IPS-18a (cell line): ENCODE results near the gene PXN.

Experiments
- H3K27ac ChIP-seq: one replicate; pipeline ENCODE4 v1.5.1; 2013; ENCODE audit warnings: low read length
- H3K27me3 ChIP-seq: one replicate; pipeline ENCODE4 v1.6.1; 2013; ENCODE audit warnings: mild to moderate bottlenecking, low read length; ENCODE audit not compliant: control insufficient read depth, insufficient read depth
- H3K36me3 ChIP-seq: one replicate; pipeline ENCODE4 v1.6.1; 2013; ENCODE audit warnings: low read depth, low read length; ENCODE audit not compliant: control insufficient read depth
- H3K4me1 ChIP-seq: one replicate; pipeline ENCODE4 v1.6.1; 2013; ENCODE audit warnings: low read depth, low read length; ENCODE audit not compliant: control insufficient read depth
- H3K4me3 ChIP-seq: one replicate; pipeline ENCODE4 v1.5.1; 2013; ENCODE audit warnings: low read length
- H3K9ac ChIP-seq: one replicate; pipeline ENCODE4 v1.6.1; 2013; ENCODE audit warnings: mild to moderate bottlenecking, low read length, moderate library complexity
- H3K9me3 ChIP-seq: one replicate; pipeline ENCODE4 v1.6.1; 2013; ENCODE audit warnings: low read depth, low read length; ENCODE audit not compliant: control insufficient read depth

PXN gene

GRCh38 chr12:120278137-120279069 is 12.9 kb upstream of the PXN start:
- no peak overlapping the region for H3K9ac ChIP-seq
- no peaks in the 10 kb centered on the region for H3K27me3 ChIP-seq
- H3K27ac ChIP-seq = no peak overlapping the region
- no peak overlapping the region for H3K4me3 ChIP-seq
- no peaks in the 10 kb centered on the region for H3K36me3 ChIP-seq
- H3K4me1 ChIP-seq = no peaks in the 10 kb centered on the region
- no peaks in the 10 kb centered on the region for H3K9me3 ChIP-seq

- Histone ChIP-seq H3K4me1 (no peaks in the 10 kb centered on the region), H3K9me3 (no peaks in the 10 kb centered on the region), H3K36me3 (no peaks in the 10 kb centered on the region), H3K27me3 (no peaks in the 10 kb centered on the region), H3K9ac (no peak overlapping the region), H3K27ac (no peak overlapping the region), H3K4me3 (no peak overlapping the region)
Observed at GRCh38 chr12:120276734-120277133, 11.2 kb upstream of the PXN start.

- H3K27me3 ChIP-seq = no peaks in the 10 kb centered on the region
- no peak overlapping the region for H3K4me3 ChIP-seq
- no peak overlapping the region for H3K27ac ChIP-seq
- H3K9ac ChIP-seq = no peak overlapping the region
- peaks cover 22% of the 10 kb centered on the region for H3K4me1 ChIP-seq
- no peaks in the 10 kb centered on the region for H3K36me3 ChIP-seq
- no peaks in the 10 kb centered on the region for H3K9me3 ChIP-seq
Observed at GRCh38 chr12:120267736-120268135, 2.2 kb upstream of the PXN start.

GRCh38 chr12:120266180-120266870 is 795 bp upstream of the PXN start:
- Histone ChIP-seq H3K9ac (no peak overlapping the region), H3K27ac (no peak overlapping the region), H3K4me1 (peaks cover 22% of the 10 kb centered on the region), H3K27me3 (no peaks in the 10 kb centered on the region), H3K9me3 (no peaks in the 10 kb centered on the region), H3K4me3 (peak overlapping the region; percentile 39), H3K36me3 (no peaks in the 10 kb centered on the region)

GRCh38 chr12:120264904-120265472 is 542 bp downstream of the PXN start:
- no peaks in the 10 kb centered on the region for H3K36me3 ChIP-seq
- H3K4me3 ChIP-seq = peak overlapping the region; percentile 72
- H3K27me3 ChIP-seq = no peaks in the 10 kb centered on the region
- H3K9ac ChIP-seq = peak overlapping the region; percentile 72
- H3K4me1 ChIP-seq = peaks cover 22% of the 10 kb centered on the region
- H3K27ac ChIP-seq = no peak overlapping the region
- no peaks in the 10 kb centered on the region for H3K9me3 ChIP-seq

- Histone ChIP-seq H3K9me3 (no peaks in the 10 kb centered on the region), H3K27ac (no peak overlapping the region), H3K4me1 (peaks cover 22% of the 10 kb centered on the region), H3K36me3 (no peaks in the 10 kb centered on the region), H3K9ac (peak overlapping the region; percentile 72), H3K27me3 (no peaks in the 10 kb centered on the region), H3K4me3 (peak overlapping the region; percentile 72)
Observed at GRCh38 chr12:120264086-120264903, 1.2 kb downstream of the PXN start.

- no peak overlapping the region for H3K9ac ChIP-seq
- no peaks in the 10 kb centered on the region for H3K27me3 ChIP-seq
- H3K4me1 ChIP-seq = peaks cover 22% of the 10 kb centered on the region
- no peaks in the 10 kb centered on the region for H3K36me3 ChIP-seq
- H3K4me3 ChIP-seq = peak overlapping the region; percentile 72
- no peaks in the 10 kb centered on the region for H3K9me3 ChIP-seq
- H3K27ac ChIP-seq = no peak overlapping the region
Observed at GRCh38 chr12:120263748-120264085, 1.8 kb downstream of the PXN start.

GRCh38 chr12:120262852-120263747 is 2.4 kb downstream of the PXN start:
- no peak overlapping the region for H3K27ac ChIP-seq
- no peaks in the 10 kb centered on the region for H3K36me3 ChIP-seq
- H3K4me1 ChIP-seq = peaks cover 22% of the 10 kb centered on the region
- H3K27me3 ChIP-seq = no peaks in the 10 kb centered on the region
- no peak overlapping the region for H3K9ac ChIP-seq
- H3K4me3 ChIP-seq = no peak overlapping the region
- no peaks in the 10 kb centered on the region for H3K9me3 ChIP-seq

- H3K4me1 ChIP-seq = peaks cover 25% of the 10 kb centered on the region
- no peak overlapping the region for H3K4me3 ChIP-seq
- no peaks in the 10 kb centered on the region for H3K36me3 ChIP-seq
- H3K9me3 ChIP-seq = no peaks in the 10 kb centered on the region
- no peaks in the 10 kb centered on the region for H3K27me3 ChIP-seq
- H3K27ac ChIP-seq = no peak overlapping the region
- no peak overlapping the region for H3K9ac ChIP-seq
Observed at GRCh38 chr12:120261951-120262851, 3.3 kb downstream of the PXN start.

GRCh38 chr12:120260607-120261006 is 4.9 kb downstream of the PXN start:
- Histone ChIP-seq H3K4me3 (no peak overlapping the region), H3K27ac (no peak overlapping the region), H3K36me3 (no peaks in the 10 kb centered on the region), H3K27me3 (no peaks in the 10 kb centered on the region), H3K4me1 (peaks cover 23% of the 10 kb centered on the region), H3K9me3 (no peaks in the 10 kb centered on the region), H3K9ac (no peak overlapping the region)
